Measurements from ENCODE around the gene ZFR.
"Not testable (repeated sequence)": the region's sequence is repeated elsewhere in the genome, so short reads cannot be mapped to it uniquely, and the experiment has no call there.

The ZFR gene

GRCh38 chr5:32413466-32414263 is 30.9 kb downstream of the ZFR start:
- no peak for DNase-seq (ENCODE audit: low read depth in 2 of 2)

- no peak for DNase-seq (ENCODE audit: low read depth in 2 of 2)
Observed at GRCh38 chr5:32410630-32411029, 33.9 kb downstream of the ZFR start.

- no peak for DNase-seq (ENCODE audit: low read depth in 2 of 2)
Observed at GRCh38 chr5:32406650-32407049, 37.9 kb downstream of the ZFR start.

- no peak for DNase-seq (ENCODE audit: low read depth in 2 of 2)
Observed at GRCh38 chr5:32405507-32405906, 39.0 kb downstream of the ZFR start.

GRCh38 chr5:32403760-32404159 is 40.8 kb downstream of the ZFR start:
- no peak for DNase-seq (ENCODE audit: low read depth in 2 of 2)

GRCh38 chr5:32400401-32400800 is 44.1 kb downstream of the ZFR start:
- no peak for DNase-seq (ENCODE audit: low read depth in 2 of 2)

GRCh38 chr5:32398754-32399153 is 45.8 kb downstream of the ZFR start:
- DNase-seq (ENCODE audit: low read depth in 2 of 2) = not testable (repeated sequence)

- no peak for DNase-seq (ENCODE audit: low read depth in 2 of 2)
Observed at GRCh38 chr5:32394981-32395380, 49.6 kb downstream of the ZFR start.

GRCh38 chr5:32392039-32392438 is 52.5 kb downstream of the ZFR start:
- DNase-seq (ENCODE audit: low read depth in 2 of 2) = no peak

- peak; percentile 20 to 26 for DNase-seq (ENCODE audit: low read depth in 2 of 2)
Observed at GRCh38 chr5:32390819-32391591, 53.5 kb downstream of the ZFR start.

- DNase-seq (ENCODE audit: low read depth in 2 of 2) = no peak
Observed at GRCh38 chr5:32388432-32389129, 56.0 kb downstream of the ZFR start.

- no peak for DNase-seq (ENCODE audit: low read depth in 2 of 2)
Observed at GRCh38 chr5:32387841-32388240, 56.7 kb downstream of the ZFR start.

- DNase-seq (ENCODE audit: low read depth in 2 of 2) = peak in 1 of 2 experiments; percentile 7
Observed at GRCh38 chr5:32387211-32387610, 57.3 kb downstream of the ZFR start.

- no peak for DNase-seq (ENCODE audit: low read depth in 2 of 2)
Observed at GRCh38 chr5:32384621-32385020, 59.9 kb downstream of the ZFR start.

- no peak for DNase-seq (ENCODE audit: low read depth in 2 of 2)
Observed at GRCh38 chr5:32383586-32383985, 61.0 kb downstream of the ZFR start.

GRCh38 chr5:32383065-32383464 is 61.5 kb downstream of the ZFR start:
- DNase-seq (ENCODE audit: low read depth in 2 of 2) = no peak

GRCh38 chr5:32379421-32379820 is 65.1 kb downstream of the ZFR start:
- DNase-seq (ENCODE audit: low read depth in 2 of 2) = no peak

- DNase-seq (ENCODE audit: low read depth in 2 of 2) = no peak
Observed at GRCh38 chr5:32378966-32379365, 65.6 kb downstream of the ZFR start.

GRCh38 chr5:32369542-32370155 is 74.9 kb downstream of the ZFR start:
- no peak for DNase-seq (ENCODE audit: low read depth in 2 of 2)

- no peak for DNase-seq (ENCODE audit: low read depth in 2 of 2)
Observed at GRCh38 chr5:32369032-32369431, 75.5 kb downstream of the ZFR start.

GRCh38 chr5:32367271-32367670 is 77.3 kb downstream of the ZFR start:
- DNase-seq (ENCODE audit: low read depth in 2 of 2) = not testable (repeated sequence)

- DNase-seq (ENCODE audit: low read depth in 2 of 2) = no peak
Observed at GRCh38 chr5:32365623-32366022, 78.9 kb downstream of the ZFR start.
